Gastrocnemius medialis (tissue), 4 donors: Measurements from ENCODE around the gene SPG7.

ENCODE experiments used
- POLR2A ChIP-seq, 2 donors: fragments of 450-650 bp; IDR thresholded peaks; one replicate each; pipeline ENCODE4 v1.6.1; 2017; ENCODE audit warnings: antibody characterized with exemption in 2 of 2, mild to moderate bottlenecking in 2 of 2, moderate library complexity in 2 of 2
- TF ChIP-seq, protein P1 (sequence below), 5 experiments: fragments of 450-650 bp in 3 of 5; fragments of 200-600 bp in 2 of 5; sonication (generic) in 2 of 5; IDR thresholded peaks in 4 of 5; conservative IDR thresholded peaks in 1 of 5; 1 replicate in 4 of 5; 2 replicates in 1 of 5; pipeline ENCODE4 v1.5.1; 2016 to 2019; ENCODE audit warnings: antibody characterized with exemption in 5 of 5, mild to moderate bottlenecking in 3 of 5, moderate library complexity in 3 of 5

DNA sequence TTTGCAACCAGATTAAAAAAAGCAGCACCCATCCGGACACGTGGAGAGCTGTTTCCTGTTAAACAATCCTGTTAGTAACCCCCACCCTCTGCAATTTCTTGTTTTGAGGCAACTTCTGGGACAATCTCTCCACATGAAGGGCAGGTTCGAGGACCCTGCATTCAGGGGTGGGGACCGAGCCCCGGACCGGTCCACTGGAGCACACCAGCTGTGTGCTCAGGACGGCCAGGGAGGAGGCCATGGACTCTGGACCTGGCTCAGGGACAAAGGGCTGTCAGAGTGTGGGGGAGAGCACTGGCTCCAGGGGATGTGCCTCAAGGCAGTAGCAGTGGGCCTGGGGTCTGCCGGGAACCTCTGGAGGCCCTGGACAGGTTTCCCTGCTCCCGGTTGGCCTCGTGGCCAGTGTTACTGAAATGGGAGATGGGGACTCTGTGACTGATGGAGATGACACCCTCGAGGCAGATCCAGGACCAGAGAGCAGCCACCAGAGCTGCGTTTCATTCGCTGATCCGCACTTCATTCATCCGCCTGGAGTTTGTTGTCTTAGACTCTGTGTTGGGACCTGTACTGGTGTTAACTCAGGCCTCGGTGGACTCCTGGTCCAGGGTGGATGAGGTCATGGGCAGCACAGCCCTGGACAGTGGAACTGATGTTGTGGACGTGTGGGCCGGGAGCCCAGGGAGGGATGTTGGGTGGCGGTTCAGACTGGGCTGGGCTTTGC, 64.4 kb downstream of the SPG7 start:
- TF ChIP-seq, protein P1, sequence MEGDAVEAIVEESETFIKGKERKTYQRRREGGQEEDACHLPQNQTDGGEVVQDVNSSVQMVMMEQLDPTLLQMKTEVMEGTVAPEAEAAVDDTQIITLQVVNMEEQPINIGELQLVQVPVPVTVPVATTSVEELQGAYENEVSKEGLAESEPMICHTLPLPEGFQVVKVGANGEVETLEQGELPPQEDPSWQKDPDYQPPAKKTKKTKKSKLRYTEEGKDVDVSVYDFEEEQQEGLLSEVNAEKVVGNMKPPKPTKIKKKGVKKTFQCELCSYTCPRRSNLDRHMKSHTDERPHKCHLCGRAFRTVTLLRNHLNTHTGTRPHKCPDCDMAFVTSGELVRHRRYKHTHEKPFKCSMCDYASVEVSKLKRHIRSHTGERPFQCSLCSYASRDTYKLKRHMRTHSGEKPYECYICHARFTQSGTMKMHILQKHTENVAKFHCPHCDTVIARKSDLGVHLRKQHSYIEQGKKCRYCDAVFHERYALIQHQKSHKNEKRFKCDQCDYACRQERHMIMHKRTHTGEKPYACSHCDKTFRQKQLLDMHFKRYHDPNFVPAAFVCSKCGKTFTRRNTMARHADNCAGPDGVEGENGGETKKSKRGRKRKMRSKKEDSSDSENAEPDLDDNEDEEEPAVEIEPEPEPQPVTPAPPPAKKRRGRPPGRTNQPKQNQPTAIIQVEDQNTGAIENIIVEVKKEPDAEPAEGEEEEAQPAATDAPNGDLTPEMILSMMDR (IDR thresholded peaks at IDR 0.05 in 4 of 5, conservative IDR thresholded peaks at IDR 0.05 in 1 of 5): no peak
- TF ChIP-seq POLR2A (IDR thresholded peaks at IDR 0.05): no peak
